Muscle of leg (tissue), 11 donors: Measurements from ENCODE around the gene IGFN1. TPM values are rescaled to one million over a fixed set of nuclear protein-coding genes. Genes with fewer than 3 reads are reported as not detected.

Experiments
- DNase-seq: peaks from one replicate; pipeline ENCODE4 v3.0.0; 2013
- H3K27ac ChIP-seq: one replicate; pipeline ENCODE4 v1.5.1; 2013; ENCODE audit warnings: mild to moderate bottlenecking, low read length, control low read depth
- H3K27me3 ChIP-seq: one replicate; pipeline ENCODE4 v1.6.1; 2013; ENCODE audit warnings: low read length; ENCODE audit not compliant: control insufficient read depth, insufficient read depth
- H3K36me3 ChIP-seq: one replicate; pipeline ENCODE4 v1.6.1; 2013; ENCODE audit warnings: low read length; ENCODE audit not compliant: control insufficient read depth, insufficient read depth
- H3K4me1 ChIP-seq: one replicate; pipeline ENCODE4 v1.6.1; 2013; ENCODE audit warnings: low read length; ENCODE audit not compliant: control insufficient read depth, insufficient read depth
- H3K4me3 ChIP-seq: one replicate; pipeline ENCODE4 v1.5.1; 2013; ENCODE audit warnings: low read length, control low read depth
- H3K9me3 ChIP-seq: replicated peaks from 2 replicates; pipeline ENCODE4 v1.6.1; 2013; ENCODE audit warnings: low read depth, low read length; ENCODE audit not compliant: control insufficient read depth
- WGBS: methylation state at CpG from one replicate; pipeline ENCODE4 v1.1.5; 2013; ENCODE audit warnings: missing lambda C conversion rate; ENCODE audit not compliant: insufficient coverage; 5-methylcytosine and 5-hydroxymethylcytosine counted together
- polyA plus RNA-seq, 8 donors: library from polyadenylated mRNA; unstranded; fragments of 120-200 nt; gene quantifications; one replicate each; pipeline versions ENCODE4 v1.2.1 to v1.2.3, GENCODE V29; 2013; ENCODE audit warnings: inconsistent platforms in 1 of 8, low replicate concordance in 1 of 8; ENCODE audit not compliant: insufficient read length in 8 of 8, insufficient read depth in 1 of 8
- total RNA-seq: library from RNA; stranded (reverse); fragments of 120-200 nt; gene quantifications from one replicate; pipeline ENCODE4 v1.2.4, GENCODE V29; 2013

IGFN1 gene
- total and polyA plus RNA-seq, 9 donors, result 0.72 to 4.3 (median 2.8) TPM

- no peak for DNase-seq
- no peaks in the 10 kb centered on the region for H3K9me3 ChIP-seq
- WGBS, result no CpG with 5 or more reads among the region's 3 CpGs
- H3K4me3 ChIP-seq, result no peak overlapping the region
- H3K4me1 ChIP-seq, result peaks cover 14% of the 10 kb centered on the region
- no peaks in the 10 kb centered on the region for H3K36me3 ChIP-seq
- no peak overlapping the region for H3K27ac ChIP-seq
- no peaks in the 10 kb centered on the region for H3K27me3 ChIP-seq
Observed at GRCh38 chr1:201198598-201198997, 8.0 kb downstream of the IGFN1 start.

GRCh38 chr1:201205036-201205435 lies 14.4 kb downstream of the IGFN1 start:
- 90% methylated on average over 8 of the region's 13 CpGs for WGBS

GRCh38 chr1:201206176-201206575 lies 15.6 kb downstream of the IGFN1 start:
- Histone ChIP-seq H3K9me3 (no peaks in the 10 kb centered on the region), H3K4me3 (no peak overlapping the region), H3K27me3 (no peaks in the 10 kb centered on the region), H3K27ac (no peak overlapping the region), H3K36me3 (no peaks in the 10 kb centered on the region), H3K4me1 (peaks cover 10% of the 10 kb centered on the region)
- DNase-seq, result peak; percentile 64
- WGBS, result 18% methylated on average over 3 of the region's 4 CpGs

More at GRCh38 chr1:201205036-201205435, 14.4 kb downstream of the IGFN1 start:
- no peaks in the 10 kb centered on the region for H3K27me3 ChIP-seq
- no peak for DNase-seq
- H3K4me1 ChIP-seq, result peaks cover 10% of the 10 kb centered on the region
- H3K9me3 ChIP-seq, result no peaks in the 10 kb centered on the region
- no peak overlapping the region for H3K27ac ChIP-seq
- H3K36me3 ChIP-seq, result no peaks in the 10 kb centered on the region
- H3K4me3 ChIP-seq, result no peak overlapping the region

DNA sequence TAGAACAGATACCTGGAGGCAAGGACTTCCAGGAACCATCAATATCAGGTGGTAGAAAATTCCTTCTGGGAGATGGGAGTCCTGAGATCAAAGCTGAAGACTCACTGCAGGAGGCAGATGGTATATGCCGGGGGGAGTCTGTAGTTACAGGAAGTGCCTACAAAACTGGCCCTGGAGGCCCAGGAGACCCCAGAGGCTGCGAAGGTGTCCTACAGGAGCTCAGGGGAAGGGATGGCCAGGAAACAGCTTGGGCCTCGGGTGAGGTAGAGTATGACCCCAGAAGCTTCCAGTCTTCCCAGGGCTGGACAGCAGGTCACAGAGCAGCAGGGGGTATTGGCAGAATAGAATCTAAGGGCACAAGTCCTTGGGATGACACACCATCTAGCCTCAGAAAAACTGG lies 16.4 kb downstream of the IGFN1 start:
- Histone ChIP-seq H3K27ac (no peak overlapping the region), H3K36me3 (no peaks in the 10 kb centered on the region), H3K4me1 (peaks cover 10% of the 10 kb centered on the region), H3K27me3 (peaks cover 5% of the 10 kb centered on the region), H3K9me3 (no peaks in the 10 kb centered on the region), H3K4me3 (no peak overlapping the region)
- WGBS, result 92% methylated on average over 3 of the region's 3 CpGs
- DNase-seq, result no peak

GRCh38 chr1:201208236-201208635 lies 17.6 kb downstream of the IGFN1 start:
- no peaks in the 10 kb centered on the region for H3K36me3 ChIP-seq
- WGBS, result 97% methylated on average over 2 of the region's 2 CpGs
- no peak overlapping the region for H3K27ac ChIP-seq
- peaks cover 10% of the 10 kb centered on the region for H3K4me1 ChIP-seq
- peaks cover 9% of the 10 kb centered on the region for H3K27me3 ChIP-seq
- H3K9me3 ChIP-seq, result no peaks in the 10 kb centered on the region
- no peak overlapping the region for H3K4me3 ChIP-seq
- DNase-seq, result no peak

- Histone ChIP-seq H3K4me3 (no peak overlapping the region), H3K9me3 (no peaks in the 10 kb centered on the region), H3K4me1 (no peaks in the 10 kb centered on the region), H3K27me3 (peaks cover 9% of the 10 kb centered on the region), H3K36me3 (no peaks in the 10 kb centered on the region), H3K27ac (no peak overlapping the region)
- WGBS, result 87% methylated on average over 5 of the region's 5 CpGs
- DNase-seq, result no peak
Observed at GRCh38 chr1:201212056-201212455, 21.4 kb downstream of the IGFN1 start.

DNA sequence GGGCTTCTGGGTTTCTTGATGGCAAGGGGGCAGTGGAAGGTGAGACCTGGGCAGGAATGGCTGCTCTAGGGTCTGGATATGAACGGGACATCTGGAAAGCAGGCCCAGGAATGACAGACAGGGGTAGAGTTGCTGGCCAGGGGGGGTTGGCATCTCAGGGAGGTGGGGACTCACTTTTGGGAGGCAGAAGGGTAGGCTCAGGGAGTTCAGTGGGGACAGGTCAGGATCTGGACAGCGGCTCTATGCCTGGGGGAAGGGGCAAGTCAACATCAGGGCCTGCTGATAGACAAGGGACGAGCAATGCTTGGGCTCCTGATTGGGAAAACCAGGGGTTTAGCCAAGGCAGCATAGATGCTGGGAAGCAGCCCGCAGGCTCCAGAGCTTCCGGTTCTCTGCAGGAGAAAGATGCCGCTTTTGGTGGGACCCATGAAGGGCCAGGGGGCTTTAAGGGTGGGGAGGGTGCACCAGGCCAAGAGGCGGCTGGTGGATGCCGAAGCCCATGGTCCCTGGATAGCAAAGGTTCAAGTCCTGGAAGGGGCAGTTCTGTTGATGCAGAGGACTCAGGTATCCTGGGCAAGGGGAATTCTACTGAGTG lies 21.9 kb downstream of the IGFN1 start:
- no peak overlapping the region for H3K27ac ChIP-seq
- no peaks in the 10 kb centered on the region for H3K36me3 ChIP-seq
- WGBS, result 78% methylated on average over 8 of the region's 8 CpGs
- H3K4me1 ChIP-seq, result no peaks in the 10 kb centered on the region
- no peak overlapping the region for H3K4me3 ChIP-seq
- no peak for DNase-seq
- H3K9me3 ChIP-seq, result no peaks in the 10 kb centered on the region
- H3K27me3 ChIP-seq, result peaks cover 9% of the 10 kb centered on the region

DNA sequence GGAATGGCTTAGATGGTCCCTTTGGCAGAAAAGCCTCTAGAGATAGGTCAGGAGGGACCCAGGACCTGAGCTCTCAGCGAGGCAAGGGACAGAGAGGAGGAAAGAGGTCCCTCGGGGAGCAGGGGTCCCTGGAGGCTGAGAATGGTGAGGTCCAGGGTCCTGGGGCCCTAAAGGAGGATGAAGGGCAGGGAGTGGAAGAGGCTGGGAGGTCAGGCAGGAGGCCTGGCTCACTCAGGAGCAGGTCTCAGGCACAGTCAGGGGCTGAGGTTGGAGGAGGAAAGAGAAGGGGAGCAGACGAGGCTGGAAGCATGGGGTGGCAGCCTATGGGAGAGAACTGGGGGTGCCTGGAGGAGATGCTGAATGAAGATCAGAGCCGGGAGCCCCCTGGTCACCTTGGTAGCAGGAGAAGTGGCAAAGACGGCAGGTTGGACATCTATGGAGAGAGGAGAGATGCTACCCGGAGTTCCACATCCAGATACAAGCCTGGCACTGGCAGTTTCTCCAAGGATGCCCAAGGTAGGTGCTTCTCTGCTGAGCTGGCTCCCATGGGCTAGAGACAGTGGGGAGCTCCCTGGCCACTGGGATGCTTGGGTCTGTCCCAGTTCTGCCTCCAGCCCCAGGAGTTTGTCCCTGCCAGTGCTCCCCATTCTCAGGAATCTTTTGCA lies 22.6 kb downstream of the IGFN1 start:
- peaks cover 9% of the 10 kb centered on the region for H3K27me3 ChIP-seq
- WGBS, result 85% methylated on average over 6 of the region's 6 CpGs
- H3K4me1 ChIP-seq, result no peaks in the 10 kb centered on the region
- no peak overlapping the region for H3K27ac ChIP-seq
- H3K9me3 ChIP-seq, result no peaks in the 10 kb centered on the region
- H3K36me3 ChIP-seq, result no peaks in the 10 kb centered on the region
- H3K4me3 ChIP-seq, result no peak overlapping the region
- no peak for DNase-seq

DNA sequence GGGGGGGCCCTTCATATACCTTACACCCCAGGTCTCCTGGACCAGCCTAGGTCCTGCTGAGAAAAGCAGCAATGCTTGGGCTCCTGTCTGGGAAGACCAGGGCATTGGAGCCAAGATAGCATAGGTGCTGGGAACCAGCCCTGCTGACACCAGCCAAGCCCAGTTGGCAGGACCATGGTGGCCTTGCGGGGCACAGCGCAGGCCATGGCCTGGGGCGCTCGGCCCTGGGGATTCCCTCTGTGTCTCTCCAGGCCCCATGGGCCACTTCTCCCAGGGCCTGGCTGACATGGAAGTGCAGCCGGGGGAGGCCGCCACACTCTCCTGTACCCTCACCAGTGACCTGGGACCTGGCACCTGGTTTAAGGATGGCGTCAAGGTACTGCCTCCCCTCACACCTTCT lies 23.3 kb downstream of the IGFN1 start:
- Histone ChIP-seq H3K9me3 (no peaks in the 10 kb centered on the region), H3K27me3 (peaks cover 9% of the 10 kb centered on the region), H3K27ac (no peak overlapping the region), H3K36me3 (no peaks in the 10 kb centered on the region), H3K4me3 (no peak overlapping the region), H3K4me1 (no peaks in the 10 kb centered on the region)
- no peak for DNase-seq
- WGBS, result 93% methylated on average over 3 of the region's 7 CpGs

- no peaks in the 10 kb centered on the region for H3K36me3 ChIP-seq
- no peak for DNase-seq
- H3K27me3 ChIP-seq, result peaks cover 9% of the 10 kb centered on the region
- no peaks in the 10 kb centered on the region for H3K4me1 ChIP-seq
- no peak overlapping the region for H3K27ac ChIP-seq
- no peak overlapping the region for H3K4me3 ChIP-seq
- 32% methylated on average over 3 of the region's 4 CpGs for whole genome bisulfite sequencing
- no peaks in the 10 kb centered on the region for H3K9me3 ChIP-seq
Observed at GRCh38 chr1:201214461-201214860, 23.8 kb downstream of the IGFN1 start.
